GM19025 (cell line): ENCODE measurements around the gene DGKB.

Experiments used
- ATAC-seq: cut with Tn5 transposase; IDR thresholded peaks from one replicate; pipeline ENCODE4 v1.9.1; 2021; ENCODE audit warnings: mild to moderate bottlenecking, low read depth, moderate library complexity; ENCODE audit not compliant: unreplicated experiment

Gene DGKB

DNA sequence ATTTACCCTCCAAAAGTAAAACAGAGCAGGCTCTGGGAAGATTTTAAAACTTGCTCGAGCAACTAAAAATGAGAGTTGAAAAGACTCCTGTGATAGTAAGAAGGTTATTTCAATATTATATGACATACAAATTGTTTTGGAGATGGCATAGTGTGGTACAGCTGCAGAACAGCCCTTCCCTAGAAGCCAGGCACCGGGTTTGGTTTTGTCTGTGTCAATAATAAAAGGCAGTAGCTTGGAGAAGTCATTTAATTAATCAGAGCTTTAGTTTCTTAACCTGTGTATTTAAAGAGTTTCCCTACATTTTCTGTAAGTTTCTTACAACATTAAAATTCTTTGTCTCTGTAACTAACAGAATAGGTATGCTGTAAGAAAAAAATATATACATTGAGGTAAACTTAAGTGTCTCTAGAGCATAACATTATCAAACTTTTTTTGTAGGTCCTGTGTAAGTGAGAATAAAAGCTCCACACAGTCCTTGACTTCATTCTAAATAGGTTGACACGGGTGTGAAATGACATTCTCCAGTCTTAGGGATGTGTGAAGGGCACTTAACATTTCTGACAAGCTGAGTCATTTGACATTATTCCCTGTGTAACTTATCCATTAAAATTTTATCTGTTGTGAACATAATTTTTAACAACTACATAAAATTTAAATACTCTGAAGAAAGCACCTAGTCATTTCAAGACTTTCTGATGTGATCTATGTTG is 488.1 kb downstream of the DGKB start:
- no peak for ATAC-seq

DNA sequence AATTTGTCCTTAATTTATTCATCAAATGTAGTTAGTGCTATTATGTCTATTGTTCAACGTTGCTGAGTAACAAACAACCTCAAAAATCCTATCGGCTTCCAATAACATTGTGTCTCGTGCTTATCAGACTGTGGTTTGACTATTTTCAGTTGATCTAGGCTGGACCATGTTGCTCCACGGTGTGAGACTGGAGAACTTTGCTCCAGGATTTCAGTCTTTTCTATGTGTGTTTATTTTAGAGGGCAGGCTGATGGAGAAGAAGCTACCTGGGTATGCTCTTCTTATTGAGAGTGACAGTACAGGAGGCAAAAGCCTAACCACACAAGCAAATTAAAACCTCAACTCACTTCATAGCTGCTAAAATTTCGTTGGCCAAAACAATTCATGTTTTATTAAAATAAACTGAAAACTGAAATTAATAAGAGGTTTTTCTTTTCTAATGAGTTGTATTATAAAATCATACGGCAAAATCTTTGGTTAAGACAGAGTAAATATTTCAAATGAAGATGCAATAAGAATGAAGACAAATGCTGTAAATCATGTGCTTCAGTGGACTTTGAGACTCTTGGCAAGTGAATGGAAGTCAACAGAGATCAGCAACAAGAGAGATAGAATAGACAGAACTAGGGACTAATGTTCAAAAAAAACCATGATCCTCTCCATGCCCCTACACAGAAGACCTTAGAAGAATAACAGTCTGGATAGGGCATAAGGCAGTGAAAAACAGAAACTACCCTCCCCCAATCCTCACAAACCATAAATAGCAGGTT is 495.1 kb downstream of the DGKB start:
- no peak for ATAC-seq

DNA sequence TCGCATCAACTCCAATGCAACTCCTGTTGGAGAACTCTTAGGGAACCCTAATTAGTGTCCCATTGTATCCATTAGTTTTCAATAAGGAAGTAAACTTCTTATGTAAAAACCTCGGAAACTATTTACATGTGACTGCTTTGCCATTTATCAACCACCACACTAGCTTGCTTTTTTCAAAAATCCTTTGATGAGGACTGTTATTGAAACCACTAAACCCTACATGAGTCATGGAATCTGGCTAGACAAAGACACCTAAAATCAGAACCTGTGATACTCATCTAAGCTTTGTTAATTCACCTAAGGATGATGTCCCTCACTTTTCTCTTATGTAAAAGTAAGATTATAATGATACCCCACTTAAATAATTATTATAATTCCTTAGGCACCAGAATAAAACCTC is 499.0 kb downstream of the DGKB start:
- no peak for ATAC-seq

DNA sequence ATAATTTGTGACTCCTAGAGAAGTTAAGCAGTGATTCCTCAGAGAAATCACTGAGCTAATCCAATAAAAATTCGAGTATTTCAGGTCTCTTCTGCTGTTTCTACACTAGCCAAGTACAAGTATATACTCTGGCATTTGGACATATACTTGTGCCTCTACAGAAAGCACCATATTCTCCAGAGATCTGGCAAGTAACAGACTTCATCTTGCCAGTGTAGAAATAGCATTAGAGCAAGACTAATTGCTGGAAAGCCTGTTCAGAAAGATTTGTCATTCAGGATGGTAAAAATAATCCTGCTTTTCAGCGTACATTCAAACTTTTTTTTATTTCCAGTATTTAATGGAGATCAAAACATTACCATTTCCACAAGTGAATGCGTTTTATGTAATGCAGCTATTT is 502.3 kb downstream of the DGKB start:
- ATAC-seq = no peak

DNA sequence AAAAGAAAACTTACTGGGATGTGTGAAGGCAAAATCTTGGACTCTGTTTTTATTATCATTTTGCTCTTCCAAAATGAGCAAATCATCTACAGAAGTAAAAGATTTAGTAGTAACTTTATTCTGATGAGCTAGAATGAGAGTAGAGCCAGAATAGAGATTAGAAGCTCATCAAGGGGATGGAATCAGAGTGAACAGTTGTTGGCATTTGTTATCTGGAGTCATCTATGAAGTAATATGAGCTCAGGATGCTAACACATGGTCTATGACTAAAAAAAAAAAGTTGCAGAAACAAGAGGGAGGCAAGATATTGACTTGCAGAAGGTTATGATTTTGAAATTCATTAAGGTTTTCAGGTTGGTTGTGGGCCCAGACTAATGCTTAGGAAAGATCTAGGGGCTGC is 504.0 kb downstream of the DGKB start:
- no peak for ATAC-seq

DNA sequence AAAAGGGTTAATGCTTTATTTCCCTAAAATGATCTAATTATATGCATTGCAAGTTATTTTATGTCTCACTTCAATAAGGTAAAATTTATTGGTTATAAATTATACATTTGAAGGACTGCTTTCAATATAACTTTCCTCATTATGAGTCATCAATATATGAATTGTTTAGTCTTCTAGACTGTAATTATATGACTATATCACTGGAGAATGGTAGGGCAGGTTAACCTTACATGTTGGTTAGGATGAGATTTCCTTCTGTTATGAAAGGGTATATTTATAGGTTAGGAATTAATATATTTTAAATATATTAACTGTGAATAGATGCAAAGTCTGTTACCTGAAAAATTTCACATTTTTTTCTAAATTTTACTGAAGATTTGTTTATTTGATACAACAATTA is 506.7 kb downstream of the DGKB start:
- ATAC-seq = no peak

DNA sequence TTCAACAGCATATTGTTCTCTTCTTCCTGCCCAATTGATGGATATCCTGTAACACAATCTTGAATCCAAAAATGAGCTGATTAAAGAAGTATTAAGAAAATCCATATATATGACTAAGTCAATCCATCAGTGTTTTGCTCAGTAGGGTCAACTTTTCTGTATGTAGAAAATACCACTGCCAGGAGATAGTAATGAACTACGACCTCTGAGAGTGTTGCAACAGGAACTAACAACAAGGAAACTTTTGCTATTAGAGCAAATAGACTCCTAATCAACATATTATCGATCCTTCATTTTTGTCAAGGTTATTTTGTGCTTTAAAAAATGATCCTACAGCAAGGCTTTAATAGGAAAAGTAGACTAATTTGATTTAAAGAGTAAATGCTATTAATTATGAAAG is 507.8 kb downstream of the DGKB start:
- no peak for ATAC-seq

DNA sequence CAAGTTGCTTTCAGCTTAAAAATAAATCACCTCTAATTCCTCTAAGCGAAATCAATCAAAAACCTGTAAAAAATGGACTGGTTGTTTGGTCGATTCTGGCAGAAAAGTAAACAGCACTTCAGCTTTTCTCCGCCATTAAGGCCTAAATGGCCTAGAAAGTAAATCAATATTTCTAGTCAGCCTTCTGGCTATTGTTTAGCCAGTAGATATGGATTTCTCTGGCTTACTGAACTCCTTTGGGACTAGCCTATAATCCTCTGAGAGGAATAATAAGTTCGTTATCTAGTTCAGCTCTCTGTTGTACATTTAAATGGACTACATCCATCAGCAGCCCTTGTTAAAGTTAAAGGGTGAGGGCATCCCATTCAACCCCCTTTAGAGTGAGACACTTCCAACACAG is 513.0 kb downstream of the DGKB start:
- ATAC-seq = no peak

- no peak for ATAC-seq
Measured at GRCh38 chr7:14389181-14389591, 513.4 kb downstream of the DGKB start.

DNA sequence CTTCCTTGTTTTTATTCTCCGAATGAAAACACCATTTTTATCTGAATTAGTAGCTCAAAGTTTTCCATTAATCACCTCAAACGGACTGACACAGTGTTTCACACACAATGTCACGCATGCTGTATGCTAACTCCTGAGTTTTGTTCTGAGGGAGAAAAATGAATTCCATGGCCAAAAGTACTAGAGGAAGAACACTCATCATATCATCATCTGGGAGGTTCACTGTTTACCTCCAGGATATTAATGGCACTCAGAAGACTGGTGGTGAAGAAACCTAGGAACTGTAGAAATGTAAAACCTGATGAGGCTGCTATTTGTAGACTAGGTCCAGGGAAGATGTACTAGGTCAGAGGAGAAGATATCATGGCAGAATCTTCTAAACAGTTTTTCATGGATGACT is 517.5 kb downstream of the DGKB start:
- no peak for ATAC-seq

- ATAC-seq = no peak
Measured at GRCh38 chr7:14381936-14382335, 520.6 kb downstream of the DGKB start.

DNA sequence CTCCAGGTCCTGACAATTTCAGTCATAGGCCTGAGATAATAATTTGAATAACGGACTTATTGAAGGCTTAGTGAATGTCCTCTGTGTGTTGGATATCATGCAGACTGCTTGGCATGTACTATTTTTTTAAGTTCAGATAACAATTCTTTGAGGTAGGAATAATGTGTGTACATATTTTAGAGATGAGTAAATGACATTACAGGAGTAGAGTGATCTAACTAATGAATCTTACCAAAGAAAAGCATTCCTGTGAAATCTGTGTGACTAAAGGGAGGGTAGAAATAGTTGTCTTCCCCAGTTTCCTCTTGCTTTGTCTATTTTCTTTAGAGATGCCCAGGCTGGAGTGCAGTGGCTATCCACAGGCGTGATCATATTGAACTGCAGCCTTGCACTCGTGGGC is 521.2 kb downstream of the DGKB start:
- no peak for ATAC-seq

GRCh38 chr7:14380881-14381280 is 521.7 kb downstream of the DGKB start:
- no peak for ATAC-seq

DNA sequence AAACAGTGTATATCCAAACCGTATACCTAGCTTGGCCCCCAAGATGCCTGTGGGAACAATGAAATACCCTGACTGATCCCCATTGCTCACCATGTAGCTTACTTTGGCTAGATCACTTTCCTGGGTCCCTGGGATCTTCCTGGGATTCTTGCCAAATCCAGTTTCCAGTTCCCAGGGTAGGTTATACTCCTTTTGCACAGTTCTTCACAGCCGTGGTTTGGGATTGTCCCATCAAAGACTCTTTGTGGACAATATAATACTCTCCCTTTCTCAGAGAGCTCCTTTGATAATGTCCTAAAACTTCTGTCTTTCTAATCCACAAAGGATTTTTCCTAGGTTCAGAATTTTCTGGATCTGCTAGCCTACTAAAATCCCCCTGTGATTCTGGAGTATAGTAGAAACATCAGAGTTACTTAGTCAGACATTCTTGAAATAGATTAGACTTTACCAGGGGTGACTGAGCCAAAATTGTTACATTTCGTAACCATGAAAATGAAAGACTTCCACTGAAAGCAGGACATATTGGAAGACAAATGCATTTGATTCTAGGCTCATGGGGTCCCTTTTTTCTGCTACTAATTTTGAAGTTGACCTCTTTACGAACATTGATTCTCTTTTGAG is 524.8 kb downstream of the DGKB start:
- no peak for ATAC-seq

DNA sequence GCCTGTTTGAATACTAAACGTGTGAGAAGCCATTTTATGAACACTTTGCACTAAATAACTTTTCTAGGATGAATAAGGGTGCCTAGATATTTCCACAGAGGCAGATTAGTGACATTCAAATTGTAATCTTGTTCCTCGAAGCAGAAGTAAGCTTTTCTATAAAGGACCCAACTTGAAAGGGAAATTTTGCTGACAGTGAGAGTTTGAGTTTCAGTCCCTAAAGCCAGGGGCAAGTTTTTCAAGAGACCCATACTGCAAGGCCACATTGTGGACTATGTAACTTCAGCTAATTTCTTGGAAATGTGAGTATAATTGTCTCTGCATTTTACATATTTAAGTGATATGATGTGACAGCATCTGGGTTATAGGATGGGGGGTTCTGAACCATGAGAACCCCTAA is 525.8 kb downstream of the DGKB start:
- no peak for ATAC-seq

DNA sequence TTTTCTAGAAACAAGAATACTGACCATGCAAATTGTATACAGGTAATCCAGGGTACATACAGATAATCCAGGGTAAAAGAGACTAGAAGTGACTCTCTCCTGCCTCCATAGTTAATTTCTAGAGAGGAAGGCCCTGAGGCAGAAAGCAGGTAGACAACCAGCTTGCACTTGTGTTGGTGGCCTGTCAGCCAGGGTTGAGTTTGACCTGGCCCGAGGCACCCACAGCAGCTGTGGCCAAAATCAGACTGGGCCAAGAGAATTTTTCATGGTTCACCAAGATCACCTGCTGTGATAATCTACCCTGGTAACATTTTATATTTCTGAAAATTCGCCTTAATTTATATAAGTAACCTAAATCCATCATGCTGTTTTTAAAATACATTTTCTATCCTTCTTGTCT is 526.6 kb downstream of the DGKB start:
- ATAC-seq = no peak

- ATAC-seq = no peak
Measured at GRCh38 chr7:14374336-14374735, 528.2 kb downstream of the DGKB start.

DNA sequence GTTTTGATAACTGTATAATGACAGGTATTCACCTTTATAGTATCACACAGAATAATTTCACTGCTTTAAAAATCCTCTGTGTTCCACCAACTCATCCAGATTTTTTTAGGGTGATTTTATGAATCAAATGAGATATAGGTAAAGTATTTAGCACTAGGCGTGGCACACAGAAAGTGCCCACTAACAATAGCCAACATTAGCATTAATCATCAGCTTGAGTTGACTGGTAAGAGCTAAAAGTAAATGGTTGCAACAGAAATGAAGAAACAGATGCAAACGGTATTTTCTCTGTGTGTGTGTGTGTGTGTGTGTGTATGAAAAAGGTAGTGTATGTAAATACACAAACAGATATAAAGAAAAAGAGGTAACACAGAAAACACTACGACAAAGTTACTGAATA is 534.3 kb downstream of the DGKB start:
- no peak for ATAC-seq

DNA sequence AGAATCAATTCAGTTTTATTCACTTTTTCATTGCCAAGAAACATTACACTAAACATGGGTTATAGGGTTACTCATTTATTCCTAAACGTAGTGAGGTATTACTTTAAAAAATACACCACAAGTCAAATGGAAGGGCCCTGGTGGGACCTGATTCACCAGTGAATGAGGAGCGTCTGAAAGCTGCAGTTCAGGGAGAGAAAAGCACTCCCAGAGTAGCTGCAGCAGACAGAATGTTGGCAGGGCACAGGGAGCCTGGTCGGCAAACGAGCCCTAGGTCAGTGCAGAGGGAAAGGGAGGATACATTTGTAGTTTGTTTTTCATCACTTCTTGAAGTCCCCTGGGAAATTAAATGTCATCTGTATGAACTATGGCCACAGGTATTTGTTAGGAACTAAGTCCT is 551.4 kb downstream of the DGKB start:
- no peak for ATAC-seq

GRCh38 chr7:14341200-14341775 is 561.3 kb downstream of the DGKB start:
- ATAC-seq = no peak

DNA sequence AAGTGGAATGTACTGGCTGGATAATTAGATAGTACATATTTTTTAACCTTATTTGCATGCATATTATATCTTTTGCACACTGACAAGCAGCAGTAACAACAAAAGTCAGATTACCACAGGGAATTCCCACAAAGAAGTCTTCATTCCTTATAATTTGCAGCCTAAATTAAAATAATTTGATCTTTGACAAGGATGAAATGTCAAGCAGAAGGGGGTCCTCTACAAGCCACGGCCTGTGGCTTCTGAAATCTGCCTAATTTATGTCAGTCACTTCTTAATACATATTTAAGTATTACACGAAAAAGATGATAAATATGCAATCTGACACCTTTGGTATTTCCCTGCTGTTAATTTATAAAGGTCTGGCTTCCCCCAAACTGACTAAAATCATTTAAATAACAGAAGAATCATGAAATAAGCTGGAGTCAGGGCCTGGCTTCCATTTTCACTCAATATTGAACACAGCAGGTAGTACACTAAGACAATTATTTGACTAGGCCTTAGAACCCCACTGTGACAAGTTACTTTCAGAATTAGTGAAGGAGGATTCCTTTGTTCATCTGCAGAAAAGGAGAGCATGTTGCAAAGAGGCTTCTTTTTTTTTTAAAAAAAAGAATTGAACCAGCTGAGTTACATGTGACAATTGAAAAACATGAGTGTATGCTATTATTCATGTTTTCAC is 562.0 kb downstream of the DGKB start:
- no peak for ATAC-seq
